ENCODE data around the gene OR4K15. TPM values are rescaled to one million over a fixed set of nuclear protein-coding genes. Genes with fewer than 3 reads are reported as not detected.

Gene OR4K15
- total and polyA plus RNA-seq, 2 experiments from 2014 or later: not detected

DNA sequence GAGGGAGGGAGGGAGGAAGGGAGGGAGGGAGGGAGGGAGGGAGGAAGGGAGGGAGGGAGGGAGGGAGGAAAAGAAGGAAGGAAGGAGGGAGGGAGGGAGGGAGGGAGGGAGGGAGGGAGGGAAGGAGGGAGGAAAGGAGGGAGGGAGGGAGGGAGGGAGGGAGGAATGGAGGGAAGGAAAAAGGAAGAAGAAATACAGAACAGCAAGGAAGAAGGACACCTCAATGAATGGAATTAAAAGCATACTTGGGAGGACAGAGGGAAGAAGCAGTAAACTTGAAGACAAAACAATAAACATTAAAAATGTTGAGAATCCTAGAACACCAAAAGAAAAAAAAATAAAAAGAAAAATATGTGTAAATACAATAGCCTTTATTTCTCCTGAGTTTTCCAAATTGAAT, 32.8 kb downstream of the OR4K15 start:
- no peak overlapping the region for H3K27ac Mint-ChIP-seq
- no peaks in the 10 kb centered on the region for H3K4me1 Mint-ChIP-seq

More for the DNA sequence above, 32.8 kb downstream of the OR4K15 start:
- H3K4me2 ChIP-seq: no peak overlapping the region
- Mint-ChIP-seq H3K4me3 (no peak overlapping the region), H3K27me3 (ENCODE audit: insufficient read depth, low read depth, poor library complexity) (no peaks in the 10 kb centered on the region), H3K36me3 (ENCODE audit: low read depth) (peaks cover 17% of the 10 kb centered on the region), H3K9me3 (peaks cover 87% of the 10 kb centered on the region)
- H3K27me3 ChIP-seq (ENCODE audit: insufficient read depth): no peaks in the 10 kb centered on the region
- H3K79me2 ChIP-seq (replicated peaks; ENCODE audit: insufficient read depth): no peaks in the 10 kb centered on the region
- H3K36me3 ChIP-seq (ENCODE audit: insufficient read depth): peaks cover 7% of the 10 kb centered on the region; the same call in 1 of the 2 replicates
- no peaks in the 10 kb centered on the region for H3K9me2 ChIP-seq (ENCODE audit: insufficient read depth)
- no peak overlapping the region for H3K4me3 ChIP-seq
- H2AFZ ChIP-seq: no peak overlapping the region
- ATAC-seq (no peak), DNase-seq (ENCODE audit: low spot score) (no peak)
- H4K20me1 ChIP-seq (replicated peaks; ENCODE audit: insufficient read depth): no peaks in the 10 kb centered on the region
- H3K27ac ChIP-seq (ENCODE audit: low read depth): no peak overlapping the region
- H3F3A ChIP-seq (replicated peaks; ENCODE audit: low read depth): no peaks in the 10 kb centered on the region
- TF ChIP-seq, protein P1, sequence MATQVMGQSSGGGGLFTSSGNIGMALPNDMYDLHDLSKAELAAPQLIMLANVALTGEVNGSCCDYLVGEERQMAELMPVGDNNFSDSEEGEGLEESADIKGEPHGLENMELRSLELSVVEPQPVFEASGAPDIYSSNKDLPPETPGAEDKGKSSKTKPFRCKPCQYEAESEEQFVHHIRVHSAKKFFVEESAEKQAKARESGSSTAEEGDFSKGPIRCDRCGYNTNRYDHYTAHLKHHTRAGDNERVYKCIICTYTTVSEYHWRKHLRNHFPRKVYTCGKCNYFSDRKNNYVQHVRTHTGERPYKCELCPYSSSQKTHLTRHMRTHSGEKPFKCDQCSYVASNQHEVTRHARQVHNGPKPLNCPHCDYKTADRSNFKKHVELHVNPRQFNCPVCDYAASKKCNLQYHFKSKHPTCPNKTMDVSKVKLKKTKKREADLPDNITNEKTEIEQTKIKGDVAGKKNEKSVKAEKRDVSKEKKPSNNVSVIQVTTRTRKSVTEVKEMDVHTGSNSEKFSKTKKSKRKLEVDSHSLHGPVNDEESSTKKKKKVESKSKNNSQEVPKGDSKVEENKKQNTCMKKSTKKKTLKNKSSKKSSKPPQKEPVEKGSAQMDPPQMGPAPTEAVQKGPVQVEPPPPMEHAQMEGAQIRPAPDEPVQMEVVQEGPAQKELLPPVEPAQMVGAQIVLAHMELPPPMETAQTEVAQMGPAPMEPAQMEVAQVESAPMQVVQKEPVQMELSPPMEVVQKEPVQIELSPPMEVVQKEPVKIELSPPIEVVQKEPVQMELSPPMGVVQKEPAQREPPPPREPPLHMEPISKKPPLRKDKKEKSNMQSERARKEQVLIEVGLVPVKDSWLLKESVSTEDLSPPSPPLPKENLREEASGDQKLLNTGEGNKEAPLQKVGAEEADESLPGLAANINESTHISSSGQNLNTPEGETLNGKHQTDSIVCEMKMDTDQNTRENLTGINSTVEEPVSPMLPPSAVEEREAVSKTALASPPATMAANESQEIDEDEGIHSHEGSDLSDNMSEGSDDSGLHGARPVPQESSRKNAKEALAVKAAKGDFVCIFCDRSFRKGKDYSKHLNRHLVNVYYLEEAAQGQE (IDR thresholded peaks at IDR 0.05; ENCODE audit: unreplicated experiment): no peak
- TF ChIP-seq JUNB (IDR thresholded peaks at IDR 0.05; ENCODE audit: unreplicated experiment): no peak
- no peak for TF ChIP-seq ZNF114 (CRISPR knock-in tag; IDR thresholded peaks at IDR 0.05)
- TF ChIP-seq, protein P2, sequence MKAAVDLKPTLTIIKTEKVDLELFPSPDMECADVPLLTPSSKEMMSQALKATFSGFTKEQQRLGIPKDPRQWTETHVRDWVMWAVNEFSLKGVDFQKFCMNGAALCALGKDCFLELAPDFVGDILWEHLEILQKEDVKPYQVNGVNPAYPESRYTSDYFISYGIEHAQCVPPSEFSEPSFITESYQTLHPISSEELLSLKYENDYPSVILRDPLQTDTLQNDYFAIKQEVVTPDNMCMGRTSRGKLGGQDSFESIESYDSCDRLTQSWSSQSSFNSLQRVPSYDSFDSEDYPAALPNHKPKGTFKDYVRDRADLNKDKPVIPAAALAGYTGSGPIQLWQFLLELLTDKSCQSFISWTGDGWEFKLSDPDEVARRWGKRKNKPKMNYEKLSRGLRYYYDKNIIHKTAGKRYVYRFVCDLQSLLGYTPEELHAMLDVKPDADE (IDR thresholded peaks at IDR 0.05): no peak
- TF ChIP-seq ZNF331 (CRISPR knock-in tag; IDR thresholded peaks at IDR 0.05; ENCODE audit: low read depth): no peak
- TF ChIP-seq POLR2AphosphoS5 (IDR thresholded peaks at IDR 0.05; ENCODE audit: low read depth): no peak
- no peak for TF ChIP-seq CREB1 (CRISPR knock-in tag; IDR thresholded peaks at IDR 0.05; ENCODE audit: low read depth)
- TF ChIP-seq EZH2phosphoT487 (IDR thresholded peaks at IDR 0.05; ENCODE audit: unreplicated experiment): no peak
- TF ChIP-seq EZH2 (IDR thresholded peaks at IDR 0.05; ENCODE audit: low read depth, unreplicated experiment): no peak
- TF ChIP-seq, protein P3, sequence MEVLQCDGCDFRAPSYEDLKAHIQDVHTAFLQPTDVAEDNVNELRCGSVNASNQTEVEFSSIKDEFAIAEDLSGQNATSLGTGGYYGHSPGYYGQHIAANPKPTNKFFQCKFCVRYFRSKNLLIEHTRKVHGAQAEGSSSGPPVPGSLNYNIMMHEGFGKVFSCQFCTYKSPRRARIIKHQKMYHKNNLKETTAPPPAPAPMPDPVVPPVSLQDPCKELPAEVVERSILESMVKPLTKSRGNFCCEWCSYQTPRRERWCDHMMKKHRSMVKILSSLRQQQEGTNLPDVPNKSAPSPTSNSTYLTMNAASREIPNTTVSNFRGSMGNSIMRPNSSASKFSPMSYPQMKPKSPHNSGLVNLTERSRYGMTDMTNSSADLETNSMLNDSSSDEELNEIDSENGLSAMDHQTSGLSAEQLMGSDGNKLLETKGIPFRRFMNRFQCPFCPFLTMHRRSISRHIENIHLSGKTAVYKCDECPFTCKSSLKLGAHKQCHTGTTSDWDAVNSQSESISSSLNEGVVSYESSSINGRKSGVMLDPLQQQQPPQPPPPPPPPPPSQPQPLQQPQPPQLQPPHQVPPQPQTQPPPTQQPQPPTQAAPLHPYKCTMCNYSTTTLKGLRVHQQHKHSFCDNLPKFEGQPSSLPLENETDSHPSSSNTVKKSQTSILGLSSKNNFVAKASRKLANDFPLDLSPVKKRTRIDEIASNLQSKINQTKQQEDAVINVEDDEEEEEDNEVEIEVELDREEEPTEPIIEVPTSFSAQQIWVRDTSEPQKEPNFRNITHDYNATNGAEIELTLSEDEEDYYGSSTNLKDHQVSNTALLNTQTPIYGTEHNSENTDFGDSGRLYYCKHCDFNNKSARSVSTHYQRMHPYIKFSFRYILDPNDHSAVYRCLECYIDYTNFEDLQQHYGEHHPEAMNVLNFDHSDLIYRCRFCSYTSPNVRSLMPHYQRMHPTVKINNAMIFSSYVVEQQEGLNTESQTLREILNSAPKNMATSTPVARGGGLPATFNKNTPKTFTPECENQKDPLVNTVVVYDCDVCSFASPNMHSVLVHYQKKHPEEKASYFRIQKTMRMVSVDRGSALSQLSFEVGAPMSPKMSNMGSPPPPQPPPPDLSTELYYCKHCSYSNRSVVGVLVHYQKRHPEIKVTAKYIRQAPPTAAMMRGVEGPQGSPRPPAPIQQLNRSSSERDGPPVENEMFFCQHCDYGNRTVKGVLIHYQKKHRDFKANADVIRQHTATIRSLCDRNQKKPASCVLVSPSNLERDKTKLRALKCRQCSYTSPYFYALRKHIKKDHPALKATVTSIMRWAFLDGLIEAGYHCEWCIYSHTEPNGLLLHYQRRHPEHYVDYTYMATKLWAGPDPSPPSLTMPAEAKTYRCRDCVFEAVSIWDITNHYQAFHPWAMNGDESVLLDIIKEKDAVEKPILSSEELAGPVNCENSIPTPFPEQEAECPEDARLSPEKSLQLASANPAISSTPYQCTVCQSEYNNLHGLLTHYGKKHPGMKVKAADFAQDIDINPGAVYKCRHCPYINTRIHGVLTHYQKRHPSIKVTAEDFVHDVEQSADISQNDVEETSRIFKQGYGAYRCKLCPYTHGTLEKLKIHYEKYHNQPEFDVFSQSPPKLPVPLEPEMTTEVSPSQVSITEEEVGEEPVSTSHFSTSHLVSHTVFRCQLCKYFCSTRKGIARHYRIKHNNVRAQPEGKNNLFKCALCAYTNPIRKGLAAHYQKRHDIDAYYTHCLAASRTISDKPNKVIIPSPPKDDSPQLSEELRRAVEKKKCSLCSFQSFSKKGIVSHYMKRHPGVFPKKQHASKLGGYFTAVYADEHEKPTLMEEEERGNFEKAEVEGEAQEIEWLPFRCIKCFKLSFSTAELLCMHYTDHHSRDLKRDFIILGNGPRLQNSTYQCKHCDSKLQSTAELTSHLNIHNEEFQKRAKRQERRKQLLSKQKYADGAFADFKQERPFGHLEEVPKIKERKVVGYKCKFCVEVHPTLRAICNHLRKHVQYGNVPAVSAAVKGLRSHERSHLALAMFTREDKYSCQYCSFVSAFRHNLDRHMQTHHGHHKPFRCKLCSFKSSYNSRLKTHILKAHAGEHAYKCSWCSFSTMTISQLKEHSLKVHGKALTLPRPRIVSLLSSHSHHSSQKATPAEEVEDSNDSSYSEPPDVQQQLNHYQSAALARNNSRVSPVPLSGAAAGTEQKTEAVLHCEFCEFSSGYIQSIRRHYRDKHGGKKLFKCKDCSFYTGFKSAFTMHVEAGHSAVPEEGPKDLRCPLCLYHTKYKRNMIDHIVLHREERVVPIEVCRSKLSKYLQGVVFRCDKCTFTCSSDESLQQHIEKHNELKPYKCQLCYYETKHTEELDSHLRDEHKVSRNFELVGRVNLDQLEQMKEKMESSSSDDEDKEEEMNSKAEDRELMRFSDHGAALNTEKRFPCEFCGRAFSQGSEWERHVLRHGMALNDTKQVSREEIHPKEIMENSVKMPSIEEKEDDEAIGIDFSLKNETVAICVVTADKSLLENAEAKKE (CRISPR knock-in tag; IDR thresholded peaks at IDR 0.05): no peak
- TF ChIP-seq, protein P4, sequence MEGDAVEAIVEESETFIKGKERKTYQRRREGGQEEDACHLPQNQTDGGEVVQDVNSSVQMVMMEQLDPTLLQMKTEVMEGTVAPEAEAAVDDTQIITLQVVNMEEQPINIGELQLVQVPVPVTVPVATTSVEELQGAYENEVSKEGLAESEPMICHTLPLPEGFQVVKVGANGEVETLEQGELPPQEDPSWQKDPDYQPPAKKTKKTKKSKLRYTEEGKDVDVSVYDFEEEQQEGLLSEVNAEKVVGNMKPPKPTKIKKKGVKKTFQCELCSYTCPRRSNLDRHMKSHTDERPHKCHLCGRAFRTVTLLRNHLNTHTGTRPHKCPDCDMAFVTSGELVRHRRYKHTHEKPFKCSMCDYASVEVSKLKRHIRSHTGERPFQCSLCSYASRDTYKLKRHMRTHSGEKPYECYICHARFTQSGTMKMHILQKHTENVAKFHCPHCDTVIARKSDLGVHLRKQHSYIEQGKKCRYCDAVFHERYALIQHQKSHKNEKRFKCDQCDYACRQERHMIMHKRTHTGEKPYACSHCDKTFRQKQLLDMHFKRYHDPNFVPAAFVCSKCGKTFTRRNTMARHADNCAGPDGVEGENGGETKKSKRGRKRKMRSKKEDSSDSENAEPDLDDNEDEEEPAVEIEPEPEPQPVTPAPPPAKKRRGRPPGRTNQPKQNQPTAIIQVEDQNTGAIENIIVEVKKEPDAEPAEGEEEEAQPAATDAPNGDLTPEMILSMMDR (conservative IDR thresholded peaks at IDR 0.05; ENCODE audit: low read depth in 2 of 2): no peak
- TF ChIP-seq NANOG (IDR thresholded peaks at IDR 0.05; ENCODE audit: borderline replicate concordance): no peak
- TF ChIP-seq STAT1 (IDR thresholded peaks at IDR 0.05; ENCODE audit: unreplicated experiment): no peak
- H3K4me1 ChIP-seq (ENCODE audit: insufficient read depth): no peaks in the 10 kb centered on the region
